HepG2 (cell line): Measurements from ENCODE around the gene CITED2. TPM values are rescaled to one million over a fixed set of nuclear protein-coding genes. Genes with fewer than 3 reads are reported as not detected.

ENCODE experiments used
- ATAC-seq: fragments of 200-7000 bp; cut with Tn5 transposase; 3 replicates; pipeline ENCODE4 v1.9.1; 2020; ENCODE audit warnings: mild to moderate bottlenecking, moderate library complexity
- BruUV-seq: library from RNA; stranded (reverse); fragments of 400-500 nt; replicated peaks from 2 replicates; lab custom pipeline; 2021; lab: Mats Ljungman, UMichigan
- CTCF ChIA-PET: fragments of 300-600 bp; formaldehyde crosslinking; extraction: SDS; loops from one replicate; lab custom pipeline; 2021; ENCODE audit warnings: low total read pairs, inconsistent platforms, low intra/inter-chr PET ratio; lab: Yijun Ruan, JAX
- POLR2A ChIA-PET: fragments of 350-600 bp; sonication (Branson Sonifier 250); formaldehyde crosslinking; loops from one replicate; lab custom pipeline; 2020; ENCODE audit warnings: antibody characterized with exemption, inconsistent platforms; lab: Yijun Ruan, JAX
- DNase-seq: peaks from one replicate; pipeline ENCODE4 v3.0.0-alpha.2; 2015; ENCODE audit warnings: low spot score
- FAIRE-seq: peaks from 3 replicates; lab custom pipeline; 2011; peaks lifted over from hg19 to GRCh38; lab: Jason Lieb, UNC
- H2AFZ ChIP-seq: one replicate; pipeline ENCODE4 v1.6.1; 2011; ENCODE audit warnings: low read length, inconsistent platforms
- H3K27ac ChIP-seq: fragments of 300-600 bp; 3 replicates; pipeline ENCODE4 v1.8.0; 2011; ENCODE audit warnings: mixed run types, mild to moderate bottlenecking, mixed read lengths, low read length, inconsistent platforms; ENCODE audit not compliant: insufficient read depth; ENCODE audit errors: extremely low read length
- H3K27me3 ChIP-seq, 2 experiments: fragments of 200-600 bp in 1 of 2; 2 replicates in 1 of 2; 3 replicates in 1 of 2; pipeline versions ENCODE4 v1.6.0 to v1.8.0; 2011; ENCODE audit warnings: low read length in 2 of 2, mild to moderate bottlenecking in 2 of 2, moderate library complexity in 2 of 2, inconsistent platforms in 1 of 2; ENCODE audit not compliant: insufficient read depth in 2 of 2, control insufficient read depth in 1 of 2
- H3K36me3 ChIP-seq, 2 experiments: fragments of 200-600 bp in 1 of 2; replicated peaks in 1 of 2; 2 replicates in 1 of 2; 3 replicates in 1 of 2; pipeline versions ENCODE4 v1.5.1 to v1.8.0; 2011; ENCODE audit warnings: low read length in 2 of 2, inconsistent platforms in 1 of 2; ENCODE audit not compliant: insufficient read depth in 2 of 2, control insufficient read depth in 1 of 2
- H3K4me1 ChIP-seq: 2 replicates; pipeline ENCODE4 v1.5.1; 2012; ENCODE audit warnings: low read length, inconsistent platforms; ENCODE audit not compliant: insufficient read depth
- H3K4me2 ChIP-seq: 2 replicates; pipeline ENCODE4 v1.6.0; 2011; ENCODE audit warnings: low read depth, low read length, inconsistent platforms
- H3K4me3 ChIP-seq, 3 experiments: fragments of 200-600 bp in 1 of 3; sonication (generic), shearing (Covaris generic) in 1 of 3; replicated peaks in 1 of 3; 2 replicates each; pipeline ENCODE4 v1.5.1; 2011 to 2016; ENCODE audit warnings: low read length in 3 of 3, inconsistent platforms in 2 of 3, low read depth in 2 of 3, mild to moderate bottlenecking in 2 of 3, control low read depth in 1 of 3, mixed read lengths in 1 of 3; ENCODE audit not compliant: insufficient read depth in 1 of 3
- H3K79me2 ChIP-seq: one replicate; pipeline ENCODE4 v1.6.1; 2011; ENCODE audit warnings: low read length, inconsistent platforms; ENCODE audit not compliant: insufficient read depth
- H3K9ac ChIP-seq: 2 replicates; pipeline ENCODE4 v1.6.0; 2011; ENCODE audit warnings: mild to moderate bottlenecking, low read depth, low read length, inconsistent platforms; ENCODE audit not compliant: insufficient read depth
- H3K9me3 ChIP-seq: 2 replicates; pipeline ENCODE4 v1.5.1; 2012; ENCODE audit warnings: mild to moderate bottlenecking, low read length
- H4K20me1 ChIP-seq: 2 replicates; pipeline ENCODE4 v1.6.0; 2011; ENCODE audit warnings: inconsistent platforms, mild to moderate bottlenecking, low read length, moderate library complexity; ENCODE audit not compliant: insufficient read depth
- FOXP1 ChIP-seq, 2 experiments: fragments of 450-650 bp in 1 of 2; IDR thresholded peaks; 2 replicates each; pipeline ENCODE4 v1.6.1; 2017 to 2018; ENCODE audit warnings: antibody characterized with exemption in 1 of 2
- HNRNPH1 ChIP-seq: fragments of 200-400 bp; formaldehyde crosslinking; optimal IDR thresholded peaks from 2 replicates; pipeline ENCODE3; 2017; ENCODE audit warnings: mild to moderate bottlenecking, low read depth, low read length
- IRF1 ChIP-seq: sonication (generic); formaldehyde crosslinking; IDR thresholded peaks from 2 replicates; pipeline ENCODE4 v1.4.0; 2020; ENCODE audit warnings: low read depth, mild to moderate bottlenecking, missing genetic modification reagents
- KLF13 ChIP-seq: sonication (generic); formaldehyde crosslinking; IDR thresholded peaks from 2 replicates; pipeline ENCODE4 v1.4.0; 2020; ENCODE audit warnings: mild to moderate bottlenecking, missing genetic modification reagents
- NAIF1 ChIP-seq: sonication (generic); formaldehyde crosslinking; IDR thresholded peaks from 2 replicates; pipeline ENCODE4 v1.5.0; 2020; ENCODE audit warnings: mild to moderate bottlenecking, missing genetic modification reagents, borderline replicate concordance
- REXO4 ChIP-seq: sonication (generic); formaldehyde crosslinking; IDR thresholded peaks from 2 replicates; pipeline ENCODE4 v1.8.0; 2022; ENCODE audit warnings: missing genetic modification reagents, mild to moderate bottlenecking, borderline replicate concordance
- SNAPC4 ChIP-seq: sonication (generic); formaldehyde crosslinking; IDR thresholded peaks from 2 replicates; pipeline ENCODE4 v1.4.0; 2020; ENCODE audit warnings: mild to moderate bottlenecking, missing genetic modification reagents
- SOX13 ChIP-seq, 3 experiments: fragments of 450-650 bp in 1 of 3; sonication (generic) in 1 of 3; formaldehyde crosslinking in 1 of 3; IDR thresholded peaks in 2 of 3; conservative IDR thresholded peaks in 1 of 3; 2 replicates each; pipeline versions ENCODE4 v1.5.0 to v1.6.1; 2016 to 2020; ENCODE audit warnings: antibody characterized with exemption in 1 of 3, mild to moderate bottlenecking in 1 of 3, missing compliant biosample characterization in 1 of 3, missing genetic modification reagents in 1 of 3, moderate library complexity in 1 of 3
- ZBTB34 ChIP-seq: sonication (generic); formaldehyde crosslinking; IDR thresholded peaks from 2 replicates; pipeline ENCODE4 v1.8.0; 2022; ENCODE audit warnings: mild to moderate bottlenecking, missing genetic modification reagents
- ZFP1 ChIP-seq: IDR thresholded peaks from 2 replicates; pipeline ENCODE4 v1.6.1; 2016
- ZFYVE20 ChIP-seq: sonication (generic); formaldehyde crosslinking; IDR thresholded peaks from 2 replicates; pipeline ENCODE4 v1.8.0; 2023; ENCODE audit warnings: low read depth, mild to moderate bottlenecking, moderate library complexity, missing genetic modification reagents, borderline replicate concordance
- ZNF12 ChIP-seq: sonication (generic); formaldehyde crosslinking; IDR thresholded peaks from 2 replicates; pipeline ENCODE4 v1.5.0; 2020; ENCODE audit warnings: missing genetic modification reagents
- ZNF138 ChIP-seq: sonication (generic); formaldehyde crosslinking; IDR thresholded peaks from 2 replicates; pipeline ENCODE4 v1.5.0; 2020; ENCODE audit warnings: mild to moderate bottlenecking, low read depth, missing genetic modification reagents
- ZNF24 ChIP-seq: fragments of 450-650 bp; IDR thresholded peaks from 2 replicates; pipeline ENCODE4 v1.6.1; 2017; ENCODE audit warnings: antibody characterized with exemption, mild to moderate bottlenecking
- ZNF572 ChIP-seq: sonication (generic); formaldehyde crosslinking; IDR thresholded peaks from 2 replicates; pipeline ENCODE4 v1.5.1; 2020; ENCODE audit warnings: mild to moderate bottlenecking, missing genetic modification reagents
- ZNF644 ChIP-seq: IDR thresholded peaks from 2 replicates; pipeline ENCODE4 v1.6.1; 2016; ENCODE audit warnings: low read depth
- ZNF740 ChIP-seq: sonication (generic); formaldehyde crosslinking; IDR thresholded peaks from 2 replicates; pipeline ENCODE4 v1.4.0; 2020; ENCODE audit warnings: missing genetic modification reagents
- ZSCAN9 ChIP-seq: IDR thresholded peaks from 2 replicates; pipeline ENCODE4 v1.6.1; 2016; ENCODE audit warnings: borderline replicate concordance
- WGBS: methylation state at CpG from one replicate; pipeline ENCODE4 v1.1.6; 2017; ENCODE audit warnings: low lambda C conversion rate; 5-methylcytosine and 5-hydroxymethylcytosine counted together
- in situ Hi-C: cut with HindIII; loops from 2 replicates; pipeline ENCODE4 v1.10.0; 2017; ENCODE audit warnings: low pct_unique_long_range_greater_than_20kb; ENCODE audit not compliant: extremely low pct_ligation_motif_present
- intact Hi-C: fragments of 100-400 bp; cut with micrococcal nuclease; formaldehyde crosslinking; loops from one replicate; pipeline ENCODE4 v1.10.0; 2022; ENCODE audit not compliant: unreplicated experiment
- polyA plus RNA-seq, 8 experiments: library from polyadenylated mRNA; depleted of rRNA in 3 of 8; stranded (reverse) in 7 of 8; unstranded in 1 of 8; fragments of >200 nt; fragmentation: Illumina TruSeq in 4 of 8; extraction: Trizol in 4 of 8; gene quantifications; 2 replicates each; pipeline versions ENCODE4 v1.2.1 to v1.2.3, GENCODE V29; 2011 to 2016; ENCODE audit warnings: low read depth in 4 of 8, missing spikeins in 1 of 8, mixed read lengths in 1 of 8; ENCODE audit not compliant: insufficient read depth in 1 of 8
- total RNA-seq, 5 experiments: library from RNA; depleted of rRNA; stranded (reverse); fragments of >200 nt; fragmentation: Illumina TruSeq; extraction: Trizol; gene quantifications; 2 replicates each; pipeline ENCODE4 v1.2.3, GENCODE V29; 2016; ENCODE audit warnings: low read depth in 1 of 5

CITED2 gene
- total and polyA plus RNA-seq, 2 of the 13 experiments (the other 11 are each of a cell fraction or from before 2014, with no cell fraction given): 17.6 to 57.2 TPM

DNA sequence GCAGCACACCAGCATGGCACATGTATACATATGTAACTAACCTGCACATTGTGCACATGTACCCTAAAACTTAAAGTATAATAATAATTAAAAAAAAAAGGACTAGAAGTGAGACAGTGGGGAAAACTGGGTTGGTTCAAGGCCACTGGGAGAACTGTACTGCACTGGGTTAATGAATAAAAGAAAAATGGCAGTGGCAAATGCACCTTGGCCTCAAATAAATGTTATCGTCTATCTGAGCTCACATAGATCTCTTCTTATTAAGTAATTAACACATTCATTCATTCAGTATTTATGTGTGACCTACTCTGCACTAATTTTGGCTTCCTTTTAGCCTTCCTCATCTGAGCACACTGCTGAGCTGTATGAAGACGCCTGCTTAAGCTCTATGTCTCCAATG, 17.5 kb downstream of the CITED2 start:
- 30% methylated on average over 2 of the region's 2 CpGs for WGBS
- intact Hi-C loops (no loop called here), in situ Hi-C loops (loop anchor here (10.0 to 25.0 kb wide), 5 partner anchors 132 to 1555 kb away; no protein-coding TSS in a partner anchor)
- peak overlapping the region; percentile 36; the same call in 1 of the 2 replicates for H3K4me2 ChIP-seq
- H3K27ac ChIP-seq: no peak overlapping the region
- ChIA-PET POLR2A (no interaction called here), CTCF (no interaction called here)
- no peaks in the 10 kb centered on the region for H3K79me2 ChIP-seq
- no peak for DNase-seq
- no peak overlapping the region for H2AFZ ChIP-seq
- H3K9me3 ChIP-seq: no peaks in the 10 kb centered on the region
- BruUV-seq: no TSS peak
- H3K36me3 ChIP-seq: no peaks in the 10 kb centered on the region
- H3K4me3 ChIP-seq: no peak overlapping the region
- H3K4me1 ChIP-seq: peaks cover 8% of the 10 kb centered on the region
- ATAC-seq: peak; percentile 78
- H3K27me3 ChIP-seq: no peaks in the 10 kb centered on the region
- no peaks in the 10 kb centered on the region for H4K20me1 ChIP-seq
- no peak for FAIRE-seq
- H3K9ac ChIP-seq: no peak overlapping the region
- TF ChIP-seq ZFYVE20 (CRISPR knock-in tag) (no peak), ZNF138 (CRISPR knock-in tag) (no peak), ZNF12 (CRISPR knock-in tag) (no peak), HNRNPH1 (no peak), SOX13 (IDR thresholded peaks at IDR 0.05) (no peak), SOX13 (CRISPR knock-in tag; conservative IDR thresholded peaks at IDR 0.05 in 1 of 2, IDR thresholded peaks at IDR 0.05 in 1 of 2) (no peak), NAIF1 (CRISPR knock-in tag) (no peak), SNAPC4 (CRISPR knock-in tag) (no peak), ZFP1 (CRISPR knock-in tag) (no peak), FOXP1 (IDR thresholded peaks at IDR 0.05) (no peak), FOXP1 (CRISPR knock-in tag; IDR thresholded peaks at IDR 0.05) (no peak), KLF13 (CRISPR knock-in tag) (no peak), REXO4 (CRISPR knock-in tag) (no peak), ZSCAN9 (CRISPR knock-in tag) (no peak), ZNF740 (no peak), ZNF572 (CRISPR knock-in tag) (no peak), ZBTB34 (no peak), ZNF644 (CRISPR knock-in tag) (0 out of 2 replicates have a peak, but pooled peaks have one; percentile 16), IRF1 (no peak), ZNF24 (peak; percentile 65; the same call in 1 of the 2 replicates)
